HEK293 (cell line): ENCODE data around the gene UBE2M.

Experiments
- BCL11B ChIP-seq: fragments of 450-650 bp; formaldehyde crosslinking; IDR thresholded peaks from 2 replicates; pipeline ENCODE4 v1.5.1; 2016; ENCODE audit warnings: low read depth, missing biosample characterization, missing genetic modification characterization
- ELK4 ChIP-seq: IDR thresholded peaks from 2 replicates; pipeline ENCODE4 v1.6.1; 2011; ENCODE audit warnings: mild to moderate bottlenecking, low read depth, low read length, borderline replicate concordance
- HIC1 ChIP-seq: fragments of 450-650 bp; formaldehyde crosslinking; IDR thresholded peaks from 2 replicates; pipeline ENCODE4 v1.5.1; 2016; ENCODE audit warnings: missing biosample characterization, missing genetic modification characterization
- MYNN ChIP-seq: fragments of 450-650 bp; formaldehyde crosslinking; IDR thresholded peaks from 2 replicates; pipeline ENCODE4 v1.5.1; 2016; ENCODE audit warnings: missing biosample characterization, missing genetic modification characterization, borderline replicate concordance
- OVOL3 ChIP-seq: fragments of 450-650 bp; formaldehyde crosslinking; IDR thresholded peaks from 2 replicates; pipeline ENCODE4 v1.5.1; 2016; ENCODE audit warnings: missing biosample characterization, missing genetic modification characterization
- PRDM6 ChIP-seq: fragments of 450-650 bp; formaldehyde crosslinking; IDR thresholded peaks from 2 replicates; pipeline ENCODE4 v1.5.1; 2017; ENCODE audit warnings: missing biosample characterization, missing genetic modification characterization
- REPIN1 ChIP-seq: fragments of 450-650 bp; formaldehyde crosslinking; IDR thresholded peaks from 2 replicates; pipeline ENCODE4 v1.5.1; 2017; ENCODE audit warnings: missing biosample characterization, missing genetic modification characterization, low read depth
- SCRT2 ChIP-seq: fragments of 450-650 bp; formaldehyde crosslinking; IDR thresholded peaks from 2 replicates; pipeline ENCODE4 v1.5.1; 2016; ENCODE audit warnings: missing biosample characterization, missing genetic modification characterization
- ZBTB11 ChIP-seq: fragments of 450-650 bp; formaldehyde crosslinking; conservative IDR thresholded peaks from 2 replicates; pipeline ENCODE4 v1.5.1; 2016; ENCODE audit warnings: low read depth, missing biosample characterization, missing genetic modification characterization
- ZFP37 ChIP-seq: fragments of 450-650 bp; formaldehyde crosslinking; IDR thresholded peaks from 2 replicates; pipeline ENCODE4 v1.5.1; 2016; ENCODE audit warnings: missing biosample characterization, missing genetic modification characterization
- ZNF2 ChIP-seq: fragments of 450-650 bp; formaldehyde crosslinking; IDR thresholded peaks from 2 replicates; pipeline ENCODE4 v1.5.1; 2016; ENCODE audit warnings: missing biosample characterization, missing genetic modification characterization
- ZNF239 ChIP-seq: fragments of 450-650 bp; formaldehyde crosslinking; IDR thresholded peaks from 2 replicates; pipeline ENCODE4 v1.5.1; 2016; ENCODE audit warnings: missing biosample characterization, missing genetic modification characterization
- ZNF26 ChIP-seq: fragments of 450-650 bp; formaldehyde crosslinking; IDR thresholded peaks from 2 replicates; pipeline ENCODE4 v1.5.1; 2016; ENCODE audit warnings: missing biosample characterization, missing genetic modification characterization
- ZNF350 ChIP-seq: fragments of 450-650 bp; formaldehyde crosslinking; IDR thresholded peaks from 2 replicates; pipeline ENCODE4 v1.5.0; 2017; ENCODE audit warnings: missing biosample characterization, mild to moderate bottlenecking, missing genetic modification characterization
- ZNF366 ChIP-seq: fragments of 450-650 bp; formaldehyde crosslinking; conservative IDR thresholded peaks from 2 replicates; pipeline ENCODE4 v1.5.1; 2016; ENCODE audit warnings: missing biosample characterization, missing genetic modification characterization
- ZNF404 ChIP-seq: fragments of 450-650 bp; formaldehyde crosslinking; IDR thresholded peaks from 2 replicates; pipeline ENCODE4 v1.5.1; 2017; ENCODE audit warnings: missing biosample characterization, missing genetic modification characterization
- ZNF416 ChIP-seq: fragments of 450-650 bp; formaldehyde crosslinking; IDR thresholded peaks from 2 replicates; pipeline ENCODE4 v1.5.1; 2016; ENCODE audit warnings: missing biosample characterization, missing genetic modification characterization
- ZNF560 ChIP-seq: fragments of 450-650 bp; formaldehyde crosslinking; IDR thresholded peaks from 2 replicates; pipeline ENCODE4 v1.5.1; 2017; ENCODE audit warnings: missing biosample characterization, missing genetic modification characterization, borderline replicate concordance
- ZNF623 ChIP-seq: fragments of 450-650 bp; formaldehyde crosslinking; IDR thresholded peaks from 2 replicates; pipeline ENCODE4 v1.5.1; 2016; ENCODE audit warnings: missing biosample characterization, missing genetic modification characterization
- ZNF654 ChIP-seq: fragments of 450-650 bp; formaldehyde crosslinking; IDR thresholded peaks from 2 replicates; pipeline ENCODE4 v1.5.1; 2016; ENCODE audit warnings: low read depth, missing biosample characterization, missing genetic modification characterization
- ZNF830 ChIP-seq: fragments of 450-650 bp; IDR thresholded peaks from 2 replicates; pipeline ENCODE4 v1.5.0; 2018; ENCODE audit warnings: missing biosample characterization, missing genetic modification characterization, low read depth, mild to moderate bottlenecking, moderate library complexity
- ZNF837 ChIP-seq: fragments of 450-650 bp; formaldehyde crosslinking; IDR thresholded peaks from 2 replicates; pipeline ENCODE4 v1.5.1; 2016; ENCODE audit warnings: missing biosample characterization, missing genetic modification characterization
- ZSCAN18 ChIP-seq: fragments of 450-650 bp; formaldehyde crosslinking; IDR thresholded peaks from 2 replicates; pipeline ENCODE4 v1.5.1; 2016; ENCODE audit warnings: missing biosample characterization, missing genetic modification characterization

The UBE2M gene

GRCh38 chr19:58558623-58559274, 338 bp upstream of the UBE2M start (continued):
- no peak for TF ChIP-seq ZNF560
- TF ChIP-seq ZSCAN18: no peak
- no peak for TF ChIP-seq ZNF350 (tag by site-specific recombination)
- TF ChIP-seq ELK4: no peak
- no peak for TF ChIP-seq ZNF239 (tag by site-specific recombination)
- TF ChIP-seq ZNF837: no peak
- no peak for TF ChIP-seq PRDM6
- peak; percentile 43; the same call in 1 of the 2 replicates for TF ChIP-seq ZFP37 (tag by site-specific recombination)
- TF ChIP-seq ZNF404: no peak
- peak; percentile 63; the same call in 1 of the 2 replicates for TF ChIP-seq HIC1 (tag by site-specific recombination)
- no peak for TF ChIP-seq MYNN
- TF ChIP-seq ZNF366 (tag by site-specific recombination): no peak
- TF ChIP-seq REPIN1: no peak
- peak; percentile 44; the same call in 1 of the 2 replicates for TF ChIP-seq BCL11B (tag by site-specific recombination)
- no peak; the same call in 1 of the 2 replicates for TF ChIP-seq ZNF2
- TF ChIP-seq ZNF623 (tag by site-specific recombination): no peak
- no peak for TF ChIP-seq ZBTB11 (tag by site-specific recombination)
- no peak for TF ChIP-seq ZNF830
- no peak for TF ChIP-seq ZNF26 (tag by site-specific recombination)
- TF ChIP-seq OVOL3: no peak
- no peak for TF ChIP-seq SCRT2 (tag by site-specific recombination)
- no peak for TF ChIP-seq ZNF654 (tag by site-specific recombination)
- no peak for TF ChIP-seq ZNF416 (tag by site-specific recombination)
